ENCODE data around the gene HAPLN3. TPM values are rescaled to one million over a fixed set of nuclear protein-coding genes. Genes with fewer than 3 reads are reported as not detected.

HAPLN3 gene
- total and polyA plus RNA-seq, 10 of the 15 experiments (the other 5 are each of a cell fraction or from before 2014, with no cell fraction given): 0.20 to 5.0 (median 1.4) TPM; not detected in 1

DNA sequence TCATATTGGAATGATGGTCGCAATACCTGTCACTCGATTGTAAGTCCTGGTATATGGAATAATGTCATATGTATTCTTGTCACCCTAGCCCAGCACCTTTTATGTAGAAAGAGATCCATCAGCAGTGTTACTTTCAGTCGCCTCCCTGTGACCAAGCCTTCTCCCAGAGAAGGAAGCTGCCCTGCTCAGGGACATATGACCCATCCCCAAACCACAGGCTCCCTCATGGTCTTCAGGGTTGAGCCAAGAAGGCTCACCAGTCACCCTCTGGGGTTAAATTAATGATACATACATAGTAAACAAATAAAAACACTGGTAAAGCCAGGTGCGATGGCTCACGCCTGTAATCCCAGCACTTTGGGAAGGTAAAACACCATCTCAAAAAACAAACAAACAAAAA, 22.4 kb upstream of the HAPLN3 start (continued):
- TF ChIP-seq, protein P1, sequence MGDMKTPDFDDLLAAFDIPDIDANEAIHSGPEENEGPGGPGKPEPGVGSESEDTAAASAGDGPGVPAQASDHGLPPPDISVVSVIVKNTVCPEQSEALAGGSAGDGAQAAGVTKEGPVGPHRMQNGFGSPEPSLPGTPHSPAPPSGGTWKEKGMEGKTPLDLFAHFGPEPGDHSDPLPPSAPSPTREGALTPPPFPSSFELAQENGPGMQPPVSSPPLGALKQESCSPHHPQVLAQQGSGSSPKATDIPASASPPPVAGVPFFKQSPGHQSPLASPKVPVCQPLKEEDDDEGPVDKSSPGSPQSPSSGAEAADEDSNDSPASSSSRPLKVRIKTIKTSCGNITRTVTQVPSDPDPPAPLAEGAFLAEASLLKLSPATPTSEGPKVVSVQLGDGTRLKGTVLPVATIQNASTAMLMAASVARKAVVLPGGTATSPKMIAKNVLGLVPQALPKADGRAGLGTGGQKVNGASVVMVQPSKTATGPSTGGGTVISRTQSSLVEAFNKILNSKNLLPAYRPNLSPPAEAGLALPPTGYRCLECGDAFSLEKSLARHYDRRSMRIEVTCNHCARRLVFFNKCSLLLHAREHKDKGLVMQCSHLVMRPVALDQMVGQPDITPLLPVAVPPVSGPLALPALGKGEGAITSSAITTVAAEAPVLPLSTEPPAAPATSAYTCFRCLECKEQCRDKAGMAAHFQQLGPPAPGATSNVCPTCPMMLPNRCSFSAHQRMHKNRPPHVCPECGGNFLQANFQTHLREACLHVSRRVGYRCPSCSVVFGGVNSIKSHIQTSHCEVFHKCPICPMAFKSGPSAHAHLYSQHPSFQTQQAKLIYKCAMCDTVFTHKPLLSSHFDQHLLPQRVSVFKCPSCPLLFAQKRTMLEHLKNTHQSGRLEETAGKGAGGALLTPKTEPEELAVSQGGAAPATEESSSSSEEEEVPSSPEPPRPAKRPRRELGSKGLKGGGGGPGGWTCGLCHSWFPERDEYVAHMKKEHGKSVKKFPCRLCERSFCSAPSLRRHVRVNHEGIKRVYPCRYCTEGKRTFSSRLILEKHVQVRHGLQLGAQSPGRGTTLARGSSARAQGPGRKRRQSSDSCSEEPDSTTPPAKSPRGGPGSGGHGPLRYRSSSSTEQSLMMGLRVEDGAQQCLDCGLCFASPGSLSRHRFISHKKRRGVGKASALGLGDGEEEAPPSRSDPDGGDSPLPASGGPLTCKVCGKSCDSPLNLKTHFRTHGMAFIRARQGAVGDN (IDR thresholded peaks at IDR 0.05): no peak
- TF ChIP-seq HDGF (IDR thresholded peaks at IDR 0.05) (no peak), NR2C2 (IDR thresholded peaks at IDR 0.05; ENCODE audit: borderline replicate concordance, control insufficient read depth, insufficient read length, low read depth) (no peak)

DNA sequence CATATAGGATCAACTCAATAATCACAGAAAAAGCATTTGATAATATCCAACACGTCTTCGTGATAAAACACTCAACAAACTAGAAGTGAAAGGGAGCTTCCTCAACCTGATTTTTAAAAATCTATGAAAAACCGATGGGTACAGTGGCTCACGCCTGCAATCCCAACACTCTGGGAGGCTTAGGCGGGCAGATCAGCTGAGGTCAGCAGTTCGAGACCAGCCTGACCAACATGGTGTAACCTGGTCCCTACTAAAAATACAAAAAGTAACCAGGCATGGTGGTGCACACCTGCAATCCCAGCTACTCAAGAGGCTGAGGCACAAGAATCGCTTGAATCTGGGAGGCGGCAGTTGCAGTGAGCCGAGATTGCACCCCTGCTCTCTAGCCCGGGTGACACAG, 20.0 kb upstream of the HAPLN3 start:
- SMC1A ChIA-PET (ENCODE audit: uncharacterized antibody, unreplicated experiment): interaction anchor here (2.5 kb wide), 1 partner anchor 10 kb away, joined by 9 read pairs; no protein-coding TSS in a partner anchor
- no peak overlapping the region for H2AFZ ChIP-seq (ENCODE audit: control insufficient read depth, low read depth, low read length)
- H3K4me2 ChIP-seq (ENCODE audit: control insufficient read depth, insufficient read depth): no peak overlapping the region
- no peaks in the 10 kb centered on the region for H4K20me1 ChIP-seq (ENCODE audit: control insufficient read depth, insufficient read depth)
- H3K79me2 ChIP-seq (ENCODE audit: control insufficient read depth, insufficient read depth, low read length): no peaks in the 10 kb centered on the region
- POLR2A ChIA-PET: no interaction called here
- no TSS peak for BruUV-seq (replicated peaks)
- no peak overlapping the region for H3K27ac ChIP-seq (ENCODE audit: control insufficient read depth, insufficient read depth)
- H3K27me3 ChIP-seq (replicated peaks in 1 of 2; ENCODE audit: control insufficient read depth in 2 of 2, insufficient read depth in 2 of 2, low read length in 1 of 2): peaks cover 0 to 2% of the 10 kb centered on the region in 2 experiments; a peak in 2 of 4 replicates
- intact Hi-C loops (cut with micrococcal nuclease; ENCODE audit: unreplicated experiment) (loop anchor here (5.0 kb wide), 1 partner anchor 37 kb away; no protein-coding TSS in a partner anchor), in situ Hi-C loops (cut with MboI) (no loop called here)
- no peak overlapping the region for H3K4me3 ChIP-seq
- DNase-seq (ENCODE audit: low read depth, low spot score): no peak
- H3K4me1 ChIP-seq (ENCODE audit: control insufficient read depth, insufficient read depth, low read length): peaks cover 5% of the 10 kb centered on the region
- no peak for ATAC-seq
- CTCF ChIA-PET: interaction anchor here (0.6 to 1.9 kb wide), 4 partner anchors 10 to 239 kb away, joined by 3 to 10 read pairs (median 4); no protein-coding TSS in a partner anchor
- no peak for FAIRE-seq
- no peak overlapping the region for H3K9ac ChIP-seq (ENCODE audit: control insufficient read depth, insufficient read depth, low read length)
- H3K9me3 ChIP-seq (replicated peaks; ENCODE audit: control insufficient read depth, insufficient read depth, low read length): no peaks in the 10 kb centered on the region
- 80% methylated on average over 10 of the region's 10 CpGs for WGBS (ENCODE audit: insufficient coverage, insufficient replicate concordance, low lambda C conversion rate, missing lambda C conversion rate)
- RAD21 ChIA-PET (ENCODE audit: unreplicated experiment): interaction anchor here (0.6 to 1.5 kb wide), 2 partner anchors 11 to 208 kb away, joined by 4 to 5 read pairs; no protein-coding TSS in a partner anchor
- H3K36me3 ChIP-seq (ENCODE audit: control insufficient read depth in 2 of 2, insufficient read depth in 2 of 2, low read length in 1 of 2): no peaks in the 10 kb centered on the region
- TF ChIP-seq TCF3 (IDR thresholded peaks at IDR 0.05; ENCODE audit: borderline replicate concordance, insufficient read depth, low read depth, low read length): no peak
- TF ChIP-seq SPI1 (IDR thresholded peaks at IDR 0.05; ENCODE audit: borderline replicate concordance, insufficient read depth, low read depth, low read length): no peak
- TF ChIP-seq CBFB (IDR thresholded peaks at IDR 0.05; ENCODE audit: low read depth): no peak
- TF ChIP-seq ZBTB11 (CRISPR knock-in tag; IDR thresholded peaks at IDR 0.05): no peak
- no peak for TF ChIP-seq SMAD5 (IDR thresholded peaks at IDR 0.05; ENCODE audit: low read depth)
- TF ChIP-seq RB1 (IDR thresholded peaks at IDR 0.05; ENCODE audit: borderline replicate concordance): no peak
- TF ChIP-seq IRF4 (IDR thresholded peaks at IDR 0.05; ENCODE audit: low read depth, low read length): no peak
- no peak for TF ChIP-seq BHLHE40 (IDR thresholded peaks at IDR 0.05; ENCODE audit: borderline replicate concordance in 1 of 2, low read depth in 2 of 2, low read length in 1 of 2)
- TF ChIP-seq, protein P2, sequence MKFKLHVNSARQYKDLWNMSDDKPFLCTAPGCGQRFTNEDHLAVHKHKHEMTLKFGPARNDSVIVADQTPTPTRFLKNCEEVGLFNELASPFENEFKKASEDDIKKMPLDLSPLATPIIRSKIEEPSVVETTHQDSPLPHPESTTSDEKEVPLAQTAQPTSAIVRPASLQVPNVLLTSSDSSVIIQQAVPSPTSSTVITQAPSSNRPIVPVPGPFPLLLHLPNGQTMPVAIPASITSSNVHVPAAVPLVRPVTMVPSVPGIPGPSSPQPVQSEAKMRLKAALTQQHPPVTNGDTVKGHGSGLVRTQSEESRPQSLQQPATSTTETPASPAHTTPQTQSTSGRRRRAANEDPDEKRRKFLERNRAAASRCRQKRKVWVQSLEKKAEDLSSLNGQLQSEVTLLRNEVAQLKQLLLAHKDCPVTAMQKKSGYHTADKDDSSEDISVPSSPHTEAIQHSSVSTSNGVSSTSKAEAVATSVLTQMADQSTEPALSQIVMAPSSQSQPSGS (IDR thresholded peaks at IDR 0.05; ENCODE audit: low read length): no peak
- TF ChIP-seq CREM (IDR thresholded peaks at IDR 0.05; ENCODE audit: low read depth): no peak
- no peak for TF ChIP-seq ZNF622 (IDR thresholded peaks at IDR 0.05)
- no peak for TF ChIP-seq EZH2 (IDR thresholded peaks at IDR 0.05; ENCODE audit: borderline replicate concordance, control insufficient read depth, low read depth, low read length)
